HG03103 (cell line): ENCODE results near the gene TBC1D8.
"Not testable (repeated sequence)": the region's sequence is repeated elsewhere in the genome, so short reads cannot be mapped to it uniquely, and the experiment has no call there.

Experiments
- ATAC-seq: cut with Tn5 transposase; IDR thresholded peaks from one replicate; pipeline ENCODE4 v1.9.1; 2021; ENCODE audit warnings: low read depth; ENCODE audit not compliant: unreplicated experiment

TBC1D8 gene

DNA sequence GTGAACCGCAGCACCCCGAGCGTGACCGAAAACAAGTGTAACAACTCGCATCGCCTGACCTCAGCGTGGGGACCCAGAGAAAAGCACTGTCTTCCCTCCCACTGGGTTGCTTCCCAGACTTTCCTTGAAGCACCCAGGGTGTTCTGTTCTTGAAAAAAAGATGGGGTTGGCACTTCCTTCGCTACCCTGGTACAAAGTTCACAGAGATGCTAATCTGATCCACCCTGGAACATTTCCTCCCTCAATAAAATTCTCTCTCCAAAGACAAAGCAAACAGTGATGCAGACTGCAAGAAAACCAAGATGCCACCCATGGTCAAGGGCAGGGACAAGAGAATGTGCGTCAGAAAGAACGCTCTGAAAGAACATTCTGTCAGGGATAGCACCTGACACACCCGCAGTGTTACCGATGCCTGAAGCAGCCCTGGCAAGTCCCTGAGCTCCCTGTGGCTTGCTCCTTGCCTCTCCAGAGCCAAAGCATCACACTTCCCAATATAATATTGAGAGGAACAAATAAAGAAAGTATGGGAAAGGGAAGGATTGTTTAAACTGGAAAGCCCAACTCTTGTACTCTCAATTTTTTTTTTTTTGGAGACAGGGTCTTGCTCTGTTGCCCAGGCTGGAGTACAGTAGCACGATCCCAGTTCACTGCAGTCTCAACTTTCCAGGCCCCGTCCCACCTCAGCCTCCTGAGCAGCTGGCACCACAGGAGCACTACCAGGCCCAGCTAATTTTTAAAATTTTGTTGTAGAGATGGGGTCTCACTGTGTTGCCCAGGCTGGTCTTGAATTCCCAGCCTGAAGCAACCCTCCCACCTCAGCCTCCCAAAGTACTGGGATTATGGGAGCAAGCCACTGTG, 70.7 kb downstream of the TBC1D8 start:
- ATAC-seq, result no peak

DNA sequence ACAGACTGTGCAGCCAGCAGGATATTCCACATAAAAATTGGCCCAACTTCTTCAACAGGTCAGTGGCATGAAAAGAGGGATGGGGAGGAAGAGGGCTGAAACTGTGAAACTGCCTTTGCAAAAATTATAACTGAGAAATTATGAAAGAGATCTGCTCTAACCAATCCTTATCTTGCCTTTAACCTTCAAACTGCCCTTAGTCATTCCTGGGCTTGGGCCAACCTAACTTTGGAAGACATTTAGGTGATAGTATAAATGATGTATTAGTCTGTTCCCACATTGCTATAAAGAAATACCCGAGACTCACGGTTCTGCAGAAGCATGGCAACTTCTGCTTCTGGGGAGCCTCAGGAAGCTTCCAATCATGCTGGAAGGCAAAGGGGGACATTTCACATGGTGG, 74.6 kb downstream of the TBC1D8 start:
- no peak for ATAC-seq

DNA sequence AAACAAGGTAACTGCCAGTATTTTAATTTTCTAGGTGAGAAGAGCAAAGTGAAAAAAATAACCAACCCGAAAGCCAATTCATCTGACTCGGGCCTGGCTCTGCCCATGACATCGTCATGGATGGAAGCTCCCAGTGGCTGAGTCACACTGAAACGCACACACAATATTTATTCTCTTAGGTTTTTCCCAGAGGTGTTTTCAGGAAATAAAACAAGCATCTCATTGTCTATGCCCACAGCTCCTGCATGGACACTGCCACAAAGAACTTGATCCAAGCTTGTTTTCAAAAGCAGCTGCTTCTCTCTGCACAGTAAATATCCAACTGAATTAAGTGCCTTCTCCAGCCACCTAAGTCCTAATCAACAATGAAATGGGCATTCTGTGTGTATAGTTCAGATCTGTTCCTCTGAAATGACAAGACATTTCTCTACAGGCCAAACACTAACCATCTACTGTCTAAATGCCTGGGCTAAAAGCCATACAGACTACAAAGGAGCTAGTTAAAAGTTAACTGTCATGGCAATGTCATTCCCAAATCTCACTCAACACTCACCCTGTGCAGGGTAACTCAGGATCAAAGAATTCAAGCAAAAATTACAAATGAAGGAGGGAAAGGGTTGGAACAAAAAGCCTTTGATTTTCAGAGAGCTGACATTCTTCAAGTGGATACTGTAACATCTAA, 86.2 kb downstream of the TBC1D8 start:
- ATAC-seq, result no peak

DNA sequence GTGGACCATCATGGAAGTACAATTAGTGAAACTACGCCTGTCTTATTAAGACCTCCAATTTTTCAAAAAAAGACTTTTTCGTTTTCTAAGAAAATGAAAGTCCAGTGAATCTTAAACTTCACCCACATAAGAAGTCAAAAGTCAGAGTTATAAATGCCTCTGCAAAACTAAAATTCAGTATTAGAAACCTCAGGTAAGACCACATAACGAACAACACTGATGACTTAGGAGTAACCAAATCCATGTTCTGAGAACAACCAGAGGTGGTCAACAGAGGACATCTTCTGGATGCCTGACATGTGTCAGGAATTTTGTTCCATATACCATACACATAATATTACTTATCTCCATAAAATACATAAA, 86.7 kb downstream of the TBC1D8 start:
- no peak for ATAC-seq

DNA sequence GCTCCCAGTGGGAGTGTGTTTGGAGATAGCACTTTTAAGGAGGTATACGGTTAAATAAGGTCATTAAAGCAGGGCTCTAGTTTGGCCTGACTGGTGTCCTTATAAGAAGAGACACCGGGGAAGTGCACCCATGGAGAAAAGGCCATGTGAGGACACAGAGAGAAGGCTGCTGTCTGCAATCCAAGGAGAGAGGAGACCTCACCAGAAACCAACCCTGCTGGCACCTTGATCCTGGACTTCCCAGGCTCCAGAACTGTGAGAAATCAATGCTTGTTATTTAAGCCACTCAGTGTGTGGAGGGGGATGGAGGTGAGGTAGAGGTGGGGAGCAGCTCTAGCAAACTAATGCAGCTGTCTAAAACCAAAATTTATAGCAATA, 87.1 kb downstream of the TBC1D8 start:
- no peak for ATAC-seq

DNA sequence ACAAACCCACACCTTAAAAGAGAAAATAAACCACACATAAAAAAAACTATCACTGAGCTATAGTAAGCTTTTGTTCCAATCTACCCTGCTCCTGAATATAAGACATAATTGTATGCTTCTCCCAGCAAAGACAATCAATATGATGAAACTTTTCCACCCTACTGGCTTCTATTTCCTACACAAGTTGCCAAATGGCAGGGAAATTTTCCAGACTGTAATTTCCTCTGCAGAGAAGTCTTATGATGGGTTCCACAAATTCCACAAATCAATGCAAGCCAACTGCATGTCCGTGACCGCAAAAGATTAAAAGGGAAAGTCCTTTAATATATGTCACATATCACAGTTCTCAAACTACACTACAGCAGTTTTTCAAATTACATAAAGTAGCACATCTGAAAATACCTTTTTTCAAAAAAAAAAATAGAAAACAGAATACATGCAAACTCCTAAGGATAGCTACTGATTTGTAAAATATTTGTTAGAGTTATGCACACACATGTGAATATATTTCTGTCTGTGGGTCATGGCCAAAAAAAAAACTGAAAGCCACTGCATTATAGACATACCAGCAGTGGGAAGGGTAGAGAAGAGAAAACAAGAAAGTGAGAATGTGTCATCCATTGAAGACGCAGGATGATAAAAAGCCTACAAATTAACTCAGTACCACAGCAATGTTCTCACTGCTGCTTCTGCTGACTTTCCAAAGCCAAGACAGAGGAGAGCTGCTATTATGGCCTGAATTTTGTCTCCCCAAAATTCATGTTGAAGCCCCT, 87.6 kb downstream of the TBC1D8 start:
- no peak for ATAC-seq

DNA sequence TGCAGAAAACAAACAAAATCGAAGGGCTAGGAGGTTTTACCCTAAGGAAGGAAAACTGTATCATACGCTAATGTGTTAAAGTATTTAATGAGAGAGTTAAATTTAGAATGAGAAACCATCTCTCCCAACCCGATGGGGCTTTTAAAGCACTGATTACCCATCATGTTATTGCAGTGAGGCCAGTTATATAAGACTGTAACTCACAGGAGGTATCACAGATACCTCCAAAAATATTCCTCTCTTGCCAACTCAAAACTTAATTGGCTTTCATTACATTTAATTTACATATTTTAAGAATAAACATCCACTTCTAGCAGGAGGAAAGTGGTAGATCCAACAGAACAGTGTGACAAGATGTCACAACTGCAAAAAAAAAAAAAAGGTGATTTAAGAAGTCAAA, 92.8 kb downstream of the TBC1D8 start:
- no peak for ATAC-seq

DNA sequence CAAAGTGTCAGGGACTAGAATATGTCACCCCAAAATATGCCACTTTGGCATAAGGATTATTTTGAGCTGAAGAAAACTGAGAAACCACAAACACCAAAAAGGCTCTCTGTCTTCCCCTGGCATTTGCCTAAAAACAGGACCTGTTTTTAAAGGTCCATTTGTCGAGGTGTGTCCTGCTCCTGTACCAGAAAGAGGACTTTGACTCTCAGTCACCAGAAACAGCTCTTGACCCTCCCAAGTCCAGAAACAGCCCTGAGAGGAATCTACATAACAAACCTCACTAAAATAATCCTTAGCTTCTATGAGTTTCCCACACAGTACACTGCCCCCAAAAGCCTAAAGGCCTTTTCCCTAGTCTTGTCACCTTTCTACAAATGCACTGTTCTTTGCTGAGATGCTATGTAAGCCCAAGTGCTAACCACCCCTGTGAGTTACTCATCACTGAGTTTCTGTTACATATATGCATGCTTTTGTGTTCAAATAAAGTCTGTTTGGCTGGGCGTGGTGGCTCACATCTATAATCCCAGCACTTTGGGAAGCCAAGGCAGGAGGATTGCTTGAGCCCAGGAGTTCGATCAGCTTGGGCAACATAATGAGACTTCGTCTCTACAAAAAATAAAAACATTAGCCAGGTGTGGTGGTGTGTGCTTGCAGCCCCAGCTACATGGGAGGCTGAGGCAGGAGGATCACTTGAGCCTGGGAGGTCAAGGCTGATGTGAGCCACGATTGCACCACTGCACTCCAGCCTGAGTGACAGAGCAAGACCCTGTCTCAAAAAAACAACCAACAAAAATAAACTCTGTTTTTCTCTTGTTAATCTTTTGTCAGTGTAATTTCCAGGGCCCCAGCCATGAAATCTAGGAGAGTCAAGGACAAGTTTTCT, 93.9 kb downstream of the TBC1D8 start:
- ATAC-seq, result no peak

DNA sequence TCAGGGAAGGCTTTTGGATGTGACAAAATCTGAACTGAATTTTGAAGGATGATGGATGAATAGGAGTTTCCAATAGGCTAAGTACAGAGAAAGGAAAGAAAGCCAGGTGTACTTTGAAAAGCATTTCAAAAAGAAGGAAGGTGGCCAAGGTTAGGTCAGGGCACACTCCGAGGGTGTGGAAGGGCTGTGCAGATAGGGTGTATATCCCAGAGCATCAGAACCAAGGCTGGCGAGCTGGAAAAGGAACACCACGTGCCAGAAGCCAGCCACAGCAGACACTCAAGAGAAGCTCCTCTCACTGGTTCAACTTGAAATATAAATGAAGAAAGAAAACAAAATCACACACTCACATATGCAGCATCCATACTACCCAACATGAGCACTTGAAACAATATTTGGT, 98.1 kb downstream of the TBC1D8 start:
- ATAC-seq, result no peak

DNA sequence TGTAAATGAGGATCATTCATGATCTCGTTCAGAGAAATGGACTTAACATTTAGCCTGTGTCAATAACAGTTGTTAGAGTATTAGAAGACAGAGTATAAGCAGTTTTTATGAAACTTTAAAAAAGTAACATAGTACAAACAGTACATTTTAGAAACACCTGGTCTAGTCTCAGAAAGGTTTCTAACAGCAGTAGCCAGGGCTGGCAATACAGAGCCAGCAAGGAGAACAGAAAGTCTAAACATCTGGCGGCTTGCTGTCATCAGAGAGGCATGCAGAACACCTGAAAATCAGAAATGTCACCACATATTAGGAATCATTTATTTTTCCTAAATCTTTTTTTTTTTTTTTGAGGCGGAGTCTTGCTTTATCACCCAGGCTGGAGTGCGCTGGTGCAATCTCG, 99.0 kb downstream of the TBC1D8 start:
- ATAC-seq, result no peak

DNA sequence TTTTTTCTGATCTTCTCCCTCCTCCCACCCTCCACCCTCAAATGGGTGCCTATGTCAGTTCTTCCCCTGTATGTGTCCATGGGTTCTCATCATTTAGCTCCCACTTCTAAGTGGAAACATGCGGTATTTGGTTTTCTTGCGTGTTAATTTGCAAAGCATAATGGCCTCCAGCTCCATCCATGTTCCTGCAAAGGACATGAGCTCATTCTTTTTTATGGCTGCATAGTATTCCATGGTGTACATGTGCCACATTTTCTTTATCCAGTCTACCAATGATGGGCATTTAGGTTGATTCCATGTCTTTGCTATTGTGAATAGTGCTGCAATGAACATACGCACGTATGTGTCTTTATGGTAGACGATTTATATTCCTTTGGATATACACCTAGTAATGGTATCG, 100.3 kb downstream of the TBC1D8 start:
- not testable (repeated sequence) for ATAC-seq

DNA sequence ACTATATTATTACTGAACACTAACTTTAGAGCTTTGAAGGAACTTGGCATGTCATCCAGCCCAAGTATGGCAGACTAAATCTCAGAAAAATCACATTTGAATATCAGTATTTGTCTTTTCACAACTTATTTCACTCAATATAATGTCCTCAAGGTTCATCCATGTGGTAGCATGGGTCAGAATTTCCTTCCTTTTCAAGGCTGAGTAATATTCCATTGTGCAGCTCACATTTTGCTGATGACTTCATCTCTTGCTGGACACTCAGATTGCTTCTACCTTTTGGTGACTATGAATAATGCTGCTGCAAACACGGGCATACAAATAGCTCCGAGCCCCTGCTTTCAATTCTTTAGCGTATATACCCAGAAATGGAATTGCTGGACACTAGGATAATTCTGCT, 102.4 kb downstream of the TBC1D8 start:
- ATAC-seq, result no peak

DNA sequence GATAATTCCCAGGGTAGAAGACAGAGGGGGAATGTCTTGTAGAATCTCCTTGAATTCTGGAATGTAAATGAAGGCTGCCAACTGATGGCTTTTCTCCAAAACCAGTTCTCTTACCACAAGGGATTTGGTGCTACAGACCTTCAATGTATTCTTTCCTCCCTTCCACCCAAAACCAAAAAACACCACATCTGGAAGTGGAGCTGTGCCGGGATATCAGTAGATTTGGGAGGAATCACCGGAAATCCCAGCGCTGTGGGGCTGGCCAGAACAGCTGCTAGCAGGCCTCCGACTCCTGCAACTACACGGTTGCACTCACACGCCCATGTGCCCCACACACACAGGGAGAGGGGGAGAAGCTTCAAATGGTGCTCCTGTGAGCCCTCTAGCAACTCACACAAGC, 103.4 kb downstream of the TBC1D8 start:
- no peak for ATAC-seq

DNA sequence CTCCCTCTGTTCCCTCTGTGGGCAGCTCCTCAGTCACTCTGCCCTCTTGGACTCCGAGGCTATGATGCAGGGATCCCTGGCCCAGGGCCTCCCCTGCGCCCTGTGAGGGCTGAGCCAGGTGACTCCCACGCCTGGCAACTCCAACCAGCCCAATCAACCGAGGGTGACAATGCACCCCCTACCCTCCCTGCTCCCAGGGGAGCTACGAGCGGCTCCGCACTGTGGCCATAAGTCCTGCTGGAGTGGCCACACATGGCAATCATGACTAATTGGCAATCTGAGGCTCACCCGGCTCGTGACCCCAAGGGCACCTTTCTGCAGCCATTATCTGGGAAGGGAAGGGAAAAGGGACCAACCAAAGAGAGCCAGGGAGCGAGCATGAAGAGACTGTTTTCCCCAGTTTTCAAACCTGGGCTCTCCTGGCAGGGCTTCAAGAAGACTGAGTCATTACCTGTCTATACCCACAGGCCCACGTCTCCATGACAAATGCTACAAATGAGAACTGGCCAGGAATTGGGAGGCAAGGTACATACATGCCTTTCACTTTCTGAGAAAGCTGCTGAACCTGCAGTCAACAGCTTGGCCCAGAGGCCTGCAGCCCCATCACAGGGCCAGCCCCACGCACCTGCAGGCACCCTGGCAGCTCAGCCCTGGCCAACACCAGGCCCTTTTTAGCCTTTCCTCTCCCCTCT, 104.0 kb downstream of the TBC1D8 start:
- no peak for ATAC-seq

DNA sequence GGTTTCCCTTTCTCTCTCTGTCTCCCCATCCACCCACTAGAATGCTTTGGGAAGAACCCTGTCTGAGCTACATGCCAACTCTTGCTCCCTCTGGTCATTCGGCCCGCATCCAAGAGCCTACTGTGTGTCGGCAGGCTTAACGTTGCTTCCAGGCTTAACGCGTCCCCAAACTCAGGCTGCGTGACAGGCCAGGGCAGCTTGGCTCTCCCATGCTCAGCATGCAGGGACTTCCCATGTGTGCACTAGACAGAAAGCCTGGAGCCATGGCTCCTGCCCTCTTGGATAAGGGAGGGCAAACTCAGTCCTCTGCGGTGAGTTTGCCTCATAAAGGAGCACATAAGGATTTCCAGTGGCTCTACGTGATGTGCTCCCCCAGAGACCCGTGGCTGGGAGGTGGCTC, 105.9 kb downstream of the TBC1D8 start:
- ATAC-seq, result no peak

DNA sequence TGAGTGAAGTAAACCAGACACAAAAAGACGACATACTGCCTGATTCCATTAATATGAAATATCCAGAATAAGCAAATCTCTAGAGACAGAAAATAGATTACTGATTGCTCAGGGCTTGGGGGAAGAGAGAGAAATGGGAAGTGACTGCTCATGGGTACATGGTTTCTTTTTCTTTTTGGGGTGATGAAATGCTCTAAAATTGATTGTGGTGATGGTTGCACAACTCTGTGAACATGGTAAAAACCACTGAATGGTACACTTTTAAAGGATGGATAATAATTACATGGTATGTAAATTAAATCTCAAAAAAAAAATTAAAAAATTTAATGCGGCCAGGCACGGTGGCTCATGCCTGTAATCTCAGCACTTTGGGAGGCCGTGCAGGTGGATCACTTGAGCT, 109.8 kb downstream of the TBC1D8 start:
- no peak for ATAC-seq

DNA sequence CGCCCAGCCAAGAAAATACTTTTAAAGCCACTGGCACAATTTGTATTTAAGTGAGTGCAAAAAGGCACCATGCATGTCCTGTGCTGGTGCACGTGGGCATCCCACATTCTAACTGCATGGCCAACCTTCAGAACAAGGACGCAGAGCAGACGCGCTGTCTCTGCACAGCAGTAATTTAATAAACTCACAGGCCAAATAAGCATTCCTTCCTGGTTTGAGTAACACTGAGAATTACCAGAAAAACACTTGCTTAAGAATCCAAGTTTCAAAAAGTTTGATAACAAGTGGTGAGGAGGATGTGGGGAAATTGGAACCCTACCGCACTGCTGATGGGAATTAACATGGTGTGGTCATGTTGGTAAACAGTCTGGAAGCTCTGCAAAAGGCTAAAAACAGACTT, 110.4 kb downstream of the TBC1D8 start:
- no peak for ATAC-seq

DNA sequence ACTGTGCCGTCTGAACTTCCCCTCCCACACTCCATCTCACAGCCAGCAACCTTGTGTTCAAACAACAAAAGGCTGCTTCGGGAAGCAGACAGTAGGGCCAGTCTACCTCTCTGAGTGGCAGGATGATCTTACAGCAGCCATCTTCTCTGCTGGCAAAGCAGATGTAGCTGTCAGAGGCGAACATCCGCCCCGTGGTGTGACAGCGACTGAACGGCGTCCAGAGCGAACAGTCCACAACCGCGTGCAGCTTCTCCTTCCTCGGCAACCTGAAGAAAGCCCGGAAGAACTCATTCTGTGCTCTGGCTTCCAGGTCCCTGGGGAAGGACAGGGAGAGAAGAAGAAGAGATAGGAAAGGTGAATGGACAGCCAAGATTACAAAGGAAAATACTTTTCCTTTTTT, 111.1 kb downstream of the TBC1D8 start:
- no peak for ATAC-seq

DNA sequence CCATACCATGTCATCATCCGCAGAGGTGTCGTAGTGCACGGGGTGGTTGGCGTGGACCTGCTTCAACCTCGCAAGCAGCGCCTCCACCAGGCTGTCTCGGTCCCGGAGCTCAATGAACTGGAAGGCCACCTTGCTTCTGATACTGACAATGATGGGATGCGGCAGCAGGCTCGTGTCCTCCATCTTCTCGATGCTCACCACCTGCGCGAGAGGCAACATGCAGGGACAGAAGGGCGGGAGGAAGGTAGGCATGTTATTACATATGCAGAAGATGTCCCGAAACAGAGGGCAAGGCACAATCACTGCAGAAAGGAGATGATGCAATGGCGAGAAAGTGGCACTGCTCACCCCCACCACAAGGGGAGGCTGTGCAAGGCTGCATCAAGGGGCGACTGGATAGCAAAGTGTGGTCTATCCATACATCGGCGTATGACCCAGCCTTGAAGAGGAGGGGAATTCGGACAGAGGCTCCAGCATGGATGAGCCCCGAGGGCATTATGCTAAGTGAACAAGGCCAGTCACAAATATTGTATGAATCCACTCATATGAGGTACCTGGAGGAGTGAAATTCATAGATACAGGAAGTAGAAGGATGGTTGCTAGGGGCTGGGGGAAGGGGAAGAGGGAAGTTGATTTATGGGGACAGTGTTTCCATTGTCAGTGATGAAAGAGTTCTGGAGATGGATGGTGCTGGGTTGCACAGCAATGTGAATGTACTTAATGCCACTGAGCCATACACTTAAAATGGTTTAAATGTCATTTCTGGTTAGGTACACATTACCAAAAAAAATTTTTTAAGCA, 112.5 kb downstream of the TBC1D8 start:
- no peak for ATAC-seq
